Esophagus (tissue), 2 donors: Measurements from ENCODE around the gene XG. TPM values are rescaled to one million over a fixed set of nuclear protein-coding genes. Genes with fewer than 3 reads are reported as not detected.
"Not testable (repeated sequence)": the region's sequence is repeated elsewhere in the genome, so short reads cannot be mapped to it uniquely, and the experiment has no call there.

ENCODE experiments used
- H3K27ac ChIP-seq, 2 donors: one replicate each; pipeline ENCODE4 v1.5.1; 2013; ENCODE audit warnings: low read depth in 2 of 2, mild to moderate bottlenecking in 2 of 2, inconsistent platforms in 1 of 2, low read length in 1 of 2, moderate library complexity in 1 of 2
- H3K27me3 ChIP-seq, 2 donors: one replicate each; pipeline ENCODE4 v1.6.1; 2013; ENCODE audit warnings: low read length in 2 of 2, control low read depth in 1 of 2, mild to moderate bottlenecking in 1 of 2; ENCODE audit not compliant: insufficient read depth in 2 of 2, control insufficient read depth in 1 of 2
- H3K36me3 ChIP-seq, 2 donors: one replicate each; pipeline ENCODE4 v1.6.1; 2013; ENCODE audit warnings: low read length in 1 of 2; ENCODE audit not compliant: control insufficient read depth in 2 of 2, insufficient read depth in 2 of 2
- H3K4me1 ChIP-seq, 2 donors: one replicate each; pipeline ENCODE4 v1.6.1; 2013; ENCODE audit warnings: low read length in 1 of 2; ENCODE audit not compliant: control insufficient read depth in 2 of 2, insufficient read depth in 2 of 2
- H3K4me3 ChIP-seq, 2 donors: one replicate each; pipeline ENCODE4 v1.5.1; 2013; ENCODE audit warnings: low read length in 2 of 2, mild to moderate bottlenecking in 2 of 2, low read depth in 1 of 2, moderate library complexity in 1 of 2
- H3K9me3 ChIP-seq, 2 donors: one replicate each; pipeline ENCODE4 v1.6.1; 2013; ENCODE audit warnings: mild to moderate bottlenecking in 2 of 2, low read depth in 1 of 2, low read length in 1 of 2, moderate library complexity in 1 of 2; ENCODE audit not compliant: control insufficient read depth in 2 of 2, insufficient read depth in 1 of 2
- WGBS, 2 donors: extraction: QIAGEN DNeasy Blood & Tissue Kit; methylation state at CpG; one replicate each; pipeline ENCODE4 v1.1.7; 2013; 5-methylcytosine and 5-hydroxymethylcytosine counted together
- polyA plus RNA-seq, 2 donors: library from polyadenylated mRNA; stranded (reverse); fragments of 200-250 nt; gene quantifications; one replicate each; pipeline ENCODE4 v1.2.3, GENCODE V29; 2013
- donor health status: healthy with polysubstance abuse.
- donor health status: Bipolar disorder and iron deficiency.

XG gene
- polyA plus RNA-seq, 2 donors: 10.0 to 12.6 TPM

DNA sequence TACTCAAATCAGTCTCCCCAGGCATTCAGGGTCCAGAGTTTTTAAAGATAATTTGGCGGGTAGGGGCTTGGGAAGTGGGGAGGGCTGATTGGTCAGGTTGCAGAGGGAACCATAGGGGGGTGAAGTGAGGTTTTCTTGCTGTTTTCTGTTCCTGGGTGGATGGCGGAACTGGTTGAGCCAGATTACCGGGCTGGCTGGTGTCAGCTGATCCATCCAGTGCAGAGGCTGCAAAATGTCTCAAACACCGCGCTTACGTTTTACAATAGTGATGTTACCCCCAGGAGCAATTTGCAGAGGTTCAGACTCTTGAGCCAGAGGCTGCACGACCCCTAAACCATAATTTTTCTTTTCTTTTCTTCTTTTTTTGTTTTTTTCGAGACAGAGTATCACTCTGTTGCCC lies 51.6 kb downstream of the XG start:
- not testable (repeated sequence) for H3K27me3 ChIP-seq, H3K9me3 ChIP-seq, H3K4me3 ChIP-seq, H3K4me1 ChIP-seq, H3K36me3 ChIP-seq
- WGBS, 2 donors: 52 to 56% methylated on average over 8 of the region's 8 CpGs
- peak overlapping the region in 1 of 2 donors; percentile 91 for H3K27ac ChIP-seq

DNA sequence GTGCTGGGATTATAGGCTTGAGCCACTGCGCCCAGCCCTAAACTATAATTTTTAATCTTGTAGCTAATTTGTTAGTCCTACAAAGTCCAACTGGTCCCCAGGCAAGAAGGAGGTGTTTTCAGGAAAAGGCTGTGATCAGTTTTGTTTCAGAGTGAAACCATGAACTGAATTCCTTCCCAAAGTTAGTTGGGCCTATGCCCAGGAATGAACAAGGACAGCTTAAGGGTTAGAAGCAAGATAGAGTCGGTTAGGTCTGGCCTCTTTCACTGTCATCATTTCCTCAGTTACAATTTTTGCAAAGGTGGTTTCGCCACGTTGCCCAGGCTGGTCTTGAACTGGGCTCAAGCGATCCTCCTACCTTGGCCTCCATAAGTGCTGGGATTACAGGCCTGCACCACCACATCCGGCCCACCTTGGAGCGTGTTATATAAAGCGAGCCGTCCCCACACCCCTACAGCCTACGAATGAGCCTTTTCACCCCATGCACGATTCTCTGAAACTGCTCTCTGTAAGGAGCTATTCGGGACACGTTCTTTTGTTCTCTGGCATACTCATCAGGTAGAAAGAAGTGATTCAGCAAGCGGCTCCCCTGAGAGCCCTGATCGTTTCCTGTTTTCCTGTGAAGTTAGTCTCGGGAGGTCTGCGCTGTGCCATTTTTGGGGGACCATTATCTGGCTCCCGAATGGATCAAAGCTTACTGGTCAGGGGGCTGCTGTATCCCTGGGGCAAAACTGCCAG lies 52.4 kb downstream of the XG start:
- not testable (repeated sequence) for H3K9me3 ChIP-seq, H3K4me3 ChIP-seq, H3K36me3 ChIP-seq, H3K27me3 ChIP-seq, H3K4me1 ChIP-seq
- 59 to 60% methylated on average over 16 to 18 of the region's 18 CpGs for WGBS, 2 donors
- H3K27ac ChIP-seq: peak overlapping the region; percentile 59 to 91

DNA sequence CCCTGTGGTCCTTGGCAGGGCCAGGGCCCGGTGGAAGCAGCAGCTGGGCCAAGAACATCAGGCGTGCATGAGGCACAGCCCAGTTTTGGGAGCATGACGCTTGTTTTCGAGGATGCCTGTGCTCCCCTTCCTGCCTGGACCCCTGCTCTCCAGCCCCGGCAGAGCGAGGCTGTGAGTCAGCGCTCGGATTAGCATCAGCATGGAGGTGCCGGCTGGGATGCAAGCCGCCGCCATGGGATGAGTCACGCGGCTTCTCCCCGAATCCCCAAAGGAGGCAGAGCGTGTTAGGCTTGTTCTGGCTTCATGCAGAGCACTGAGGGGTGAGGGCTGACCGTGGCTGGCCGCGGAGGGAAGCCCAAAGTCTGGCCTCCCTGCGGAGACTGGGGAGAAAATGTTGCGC lies 53.0 kb downstream of the XG start:
- H3K4me1 ChIP-seq, H3K4me3 ChIP-seq, H3K9me3 ChIP-seq, H3K36me3 ChIP-seq, H3K27me3 ChIP-seq: not testable (repeated sequence)
- peak overlapping the region; percentile 73 to 91 for H3K27ac ChIP-seq
- 50 to 56% methylated on average over 20 of the region's 20 CpGs for WGBS, 2 donors

DNA sequence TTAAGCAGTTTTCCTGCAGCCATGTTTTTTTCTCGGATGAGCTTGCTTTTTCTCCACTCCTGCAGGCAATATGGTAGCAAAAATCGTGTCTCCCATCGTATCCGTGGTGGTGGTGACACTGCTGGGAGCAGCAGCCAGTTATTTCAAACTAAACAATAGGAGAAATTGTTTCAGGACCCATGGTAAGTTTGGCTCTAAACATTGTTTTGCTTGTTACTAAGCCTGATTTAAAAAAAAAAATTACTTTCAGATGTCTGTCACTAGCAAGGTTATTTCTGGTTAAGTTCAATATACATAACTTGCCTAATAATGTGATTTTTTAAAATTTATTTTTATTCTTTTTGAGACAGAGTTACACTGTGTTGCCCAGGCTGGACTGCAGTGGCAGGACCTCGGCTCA lies 59.4 kb downstream of the XG start:
- WGBS, 2 donors: 83 to 87% methylated on average over 5 of the region's 5 CpGs
- H3K9me3 ChIP-seq: no peaks in the 10 kb centered on the region

DNA sequence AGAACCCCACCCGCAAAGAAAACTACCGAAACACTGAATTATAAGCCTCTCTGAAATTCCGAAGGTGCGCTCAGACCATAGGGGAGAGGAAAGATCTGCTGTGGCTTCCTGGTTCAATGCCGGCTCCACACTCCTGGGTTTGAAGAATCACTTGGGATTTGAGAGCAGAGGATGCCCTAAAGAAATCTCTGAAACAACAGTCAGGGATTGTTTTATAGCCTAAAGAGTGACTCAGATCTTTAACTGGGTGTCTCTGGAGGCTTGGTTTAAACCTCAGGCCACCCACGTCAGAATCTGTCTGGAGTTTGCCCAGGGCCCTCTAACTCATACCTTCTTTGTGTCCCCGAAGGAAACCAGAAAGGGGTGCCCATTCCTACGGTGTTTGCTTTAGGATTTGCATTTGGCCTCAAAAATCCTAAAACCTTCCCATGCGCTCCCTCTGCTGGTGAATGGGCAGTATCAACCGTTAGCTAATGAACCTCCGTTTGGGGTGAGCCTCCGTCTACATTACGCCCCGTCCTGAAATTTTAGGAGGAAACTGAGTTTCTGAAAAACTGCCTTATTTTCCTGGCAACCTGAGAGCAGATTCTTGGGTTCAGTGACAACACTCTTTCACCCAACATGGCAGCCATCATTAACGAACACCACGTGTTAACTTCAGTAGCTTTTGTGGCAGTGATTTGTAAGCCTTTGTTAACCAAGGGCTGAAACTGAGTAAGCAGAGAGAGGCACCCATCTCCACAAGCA lies 60.5 kb downstream of the XG start:
- peak overlapping the region in 1 of 2 donors; percentile 49 for H3K27ac ChIP-seq
- WGBS, 2 donors: 21 to 27% methylated on average over 13 to 14 of the region's 16 CpGs
- H3K4me1 ChIP-seq, H3K9me3 ChIP-seq, H3K4me3 ChIP-seq, H3K27me3 ChIP-seq, H3K36me3 ChIP-seq: not testable (repeated sequence)

More for the DNA sequence above, 59.4 kb downstream of the XG start:
- Histone ChIP-seq H3K36me3 (no peaks in the 10 kb centered on the region), H3K27me3 (no peaks in the 10 kb centered on the region), H3K27ac (no peak overlapping the region), H3K4me1 (no peaks in the 10 kb centered on the region), H3K4me3 (no peak overlapping the region)

DNA sequence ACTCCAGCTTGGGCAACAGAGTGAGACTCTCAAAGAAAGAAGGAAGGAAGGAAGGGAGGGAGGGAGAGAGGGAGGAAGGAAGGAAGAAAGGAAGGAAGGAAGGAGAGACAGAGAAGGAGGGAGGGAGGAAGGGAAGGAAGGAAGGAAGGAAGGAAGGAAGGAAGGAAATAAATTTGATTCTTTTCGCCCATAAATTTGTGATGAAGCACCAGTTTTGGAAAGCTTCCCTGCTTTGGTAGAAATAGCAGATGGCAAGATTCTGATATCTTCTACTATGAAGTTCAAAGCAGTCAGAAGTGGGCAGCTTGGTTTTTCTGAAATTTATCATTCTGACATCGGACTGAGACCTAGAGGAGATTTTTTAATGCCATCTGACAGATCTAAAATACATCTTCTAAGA lies 65.2 kb downstream of the XG start:
- Histone ChIP-seq H3K9me3 (no peaks in the 10 kb centered on the region), H3K27me3 (no peaks in the 10 kb centered on the region), H3K27ac (no peak overlapping the region), H3K4me3 (no peak overlapping the region), H3K4me1 (no peaks in the 10 kb centered on the region), H3K36me3 (no peaks in the 10 kb centered on the region)
- 78 to 79% methylated on average over 2 of the region's 2 CpGs for WGBS, 2 donors

- 46 to 59% methylated on average over 9 of the region's 9 CpGs for WGBS, 2 donors
Observed at GRCh38 chrX:2819345-2820135, 67.7 kb downstream of the XG start.

DNA sequence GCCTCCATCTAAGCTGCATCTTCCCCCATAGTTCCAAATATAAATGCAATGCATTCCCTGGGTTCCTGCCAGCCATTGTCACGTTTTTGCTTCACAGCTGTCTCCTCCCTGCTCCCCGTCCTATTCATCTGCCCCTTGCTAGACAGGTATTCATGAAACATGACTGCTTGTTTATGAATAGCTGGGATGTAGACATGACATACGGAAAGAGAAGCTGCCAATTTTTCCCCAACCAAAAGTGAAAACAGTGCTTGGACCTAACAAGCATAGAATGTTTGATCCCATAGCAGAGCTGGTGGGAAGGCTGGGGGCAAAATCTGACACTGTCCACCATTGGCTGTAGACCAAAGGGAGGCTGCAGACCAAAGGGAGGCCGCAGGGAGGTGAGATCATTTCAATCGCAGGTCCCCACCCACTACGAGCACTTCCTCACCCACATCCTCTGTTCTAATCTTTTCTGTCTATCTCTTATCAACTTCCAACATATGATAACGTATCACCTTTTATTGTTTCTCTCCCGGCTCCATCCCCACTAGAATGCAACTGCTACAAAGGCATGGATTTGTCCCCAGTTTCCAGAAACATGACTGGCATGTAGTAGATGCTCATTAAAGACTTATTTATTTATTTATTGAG lies 68.4 kb downstream of the XG start:
- Histone ChIP-seq H3K36me3 (no peaks in the 10 kb centered on the region), H3K4me3 (no peak overlapping the region), H3K9me3 (no peaks in the 10 kb centered on the region), H3K27ac (no peak overlapping the region), H3K27me3 (no peaks in the 10 kb centered on the region), H3K4me1 (no peaks in the 10 kb centered on the region)
- 53 to 55% methylated on average over 8 of the region's 8 CpGs for WGBS, 2 donors

More at GRCh38 chrX:2819345-2820135, 67.7 kb downstream of the XG start:
- Histone ChIP-seq H3K9me3 (no peaks in the 10 kb centered on the region), H3K4me3 (no peak overlapping the region), H3K27ac (no peak overlapping the region), H3K4me1 (no peaks in the 10 kb centered on the region), H3K27me3 (no peaks in the 10 kb centered on the region), H3K36me3 (no peaks in the 10 kb centered on the region)

DNA sequence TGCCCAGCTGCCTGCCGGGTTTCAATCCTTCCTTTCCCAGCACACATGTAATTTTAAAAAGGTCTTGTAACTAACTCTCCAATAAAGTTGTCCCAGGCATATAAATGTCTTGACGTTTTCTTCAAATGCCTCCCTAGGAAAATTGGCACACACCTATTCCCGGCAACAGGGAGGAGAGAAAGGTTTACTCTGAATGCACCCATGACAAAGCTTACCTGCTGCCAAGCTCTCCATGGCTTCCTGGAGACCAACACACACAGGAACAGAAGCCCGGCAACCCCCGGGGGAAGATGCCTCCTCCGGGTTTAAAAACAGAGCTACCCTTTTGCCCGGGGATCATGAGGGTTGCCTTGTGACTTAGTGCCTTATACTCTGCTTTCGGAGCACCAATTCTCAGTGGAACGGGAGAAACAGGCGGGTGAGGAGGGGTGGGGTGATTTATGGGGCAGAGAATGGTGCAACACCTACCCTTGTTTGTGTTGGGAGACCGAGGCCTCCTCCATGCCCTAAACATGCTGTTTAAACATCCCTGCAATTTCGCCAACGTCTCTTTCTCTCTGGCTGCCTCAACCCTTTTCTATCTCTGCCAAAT lies 72.1 kb downstream of the XG start:
- H3K4me1 ChIP-seq: peaks cover 3% of the 10 kb centered on the region in 2 donors
- H3K27me3 ChIP-seq: no peaks in the 10 kb centered on the region
- H3K36me3 ChIP-seq: no peaks in the 10 kb centered on the region
- no peaks in the 10 kb centered on the region for H3K9me3 ChIP-seq
- WGBS, 2 donors: 29 to 43% methylated on average over 13 of the region's 13 CpGs
- H3K27ac ChIP-seq: no peak overlapping the region
- no peak overlapping the region for H3K4me3 ChIP-seq
